NCI-H526 (cell line): ENCODE measurements around the gene PRDM11.

Experiments
- DNase-seq, 2 experiments: peaks; one replicate each; lab custom pipeline; 2025; lab: John Stamatoyannopoulos, UW

PRDM11 gene

DNA sequence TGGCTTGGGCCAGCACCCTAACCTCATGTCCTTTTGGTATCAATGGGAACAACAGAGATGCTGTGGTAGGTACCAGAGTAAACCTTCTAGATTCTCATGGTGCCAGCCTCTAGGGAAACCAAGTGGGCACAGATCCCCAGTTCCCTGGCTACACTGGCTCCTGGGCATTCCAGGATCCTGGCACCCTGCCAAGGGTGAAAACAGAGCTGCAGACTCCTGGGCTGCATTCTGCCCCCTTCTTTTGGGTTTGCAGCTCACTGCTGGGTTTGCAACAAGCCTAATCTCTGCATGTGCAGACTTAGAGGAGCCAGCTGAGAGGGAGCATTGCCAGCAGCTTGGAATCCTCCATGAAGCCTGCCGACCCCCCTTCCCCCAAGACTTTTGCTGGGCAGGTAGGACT is 30.6 kb downstream of the PRDM11 start:
- DNase-seq = peak in 1 of 2 experiments; percentile 11

DNA sequence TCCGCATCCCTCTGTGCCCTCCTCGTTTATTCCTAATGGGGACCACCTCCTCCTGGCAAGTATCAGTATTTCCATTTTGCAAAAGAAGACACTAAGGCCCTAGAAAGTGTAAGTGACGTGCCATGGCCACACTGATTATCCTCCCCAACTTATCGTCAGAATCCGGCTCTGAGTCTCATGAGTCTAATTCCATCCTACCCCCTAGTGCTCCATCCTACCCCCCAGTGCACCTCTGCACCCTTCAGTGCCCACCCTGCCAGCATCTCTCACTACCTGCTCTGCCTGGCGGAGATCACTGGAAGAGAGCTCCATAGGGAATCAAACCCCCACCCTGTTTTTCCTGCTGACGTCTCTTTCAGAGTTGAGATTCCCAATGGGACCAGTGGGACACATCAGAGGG is 31.8 kb downstream of the PRDM11 start:
- DNase-seq = no peak

DNA sequence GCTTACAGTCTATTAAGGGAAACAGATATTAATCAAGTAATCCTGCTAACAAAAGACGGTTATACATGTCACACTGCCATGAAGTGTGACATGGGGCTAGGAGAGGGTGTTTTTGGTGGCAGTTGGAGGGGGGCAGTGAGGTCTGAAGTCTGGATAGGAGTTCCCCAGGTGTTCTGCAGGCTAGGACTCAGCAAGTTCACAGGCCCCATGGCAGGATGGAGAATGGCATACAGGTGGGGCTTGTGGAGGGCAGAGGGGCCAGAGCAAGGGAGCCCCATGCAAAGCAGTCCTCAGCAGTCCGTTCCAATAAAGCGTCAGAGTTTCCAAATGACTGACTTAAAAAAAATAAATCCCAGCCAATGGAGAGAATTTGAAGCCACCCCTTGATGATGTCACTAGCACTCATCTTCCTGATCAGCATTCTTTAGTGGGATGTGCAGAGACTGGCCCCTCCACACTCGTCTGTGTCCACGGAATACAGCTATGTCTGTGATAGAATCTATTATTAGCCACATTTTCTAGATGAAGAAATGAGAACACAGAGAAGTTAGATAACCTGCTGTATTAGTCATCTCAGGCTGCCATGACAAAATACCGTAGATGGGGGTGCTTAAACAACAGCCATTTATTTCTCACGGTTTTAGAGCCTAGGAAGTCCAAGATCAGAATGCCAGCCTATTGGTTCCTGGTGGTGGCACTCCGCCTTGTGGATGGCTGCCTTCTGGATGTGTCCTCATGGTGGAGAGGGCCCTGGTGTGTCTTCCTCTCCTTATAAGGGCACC is 32.6 kb downstream of the PRDM11 start:
- peak in 1 of 2 experiments; percentile 27 for DNase-seq

DNA sequence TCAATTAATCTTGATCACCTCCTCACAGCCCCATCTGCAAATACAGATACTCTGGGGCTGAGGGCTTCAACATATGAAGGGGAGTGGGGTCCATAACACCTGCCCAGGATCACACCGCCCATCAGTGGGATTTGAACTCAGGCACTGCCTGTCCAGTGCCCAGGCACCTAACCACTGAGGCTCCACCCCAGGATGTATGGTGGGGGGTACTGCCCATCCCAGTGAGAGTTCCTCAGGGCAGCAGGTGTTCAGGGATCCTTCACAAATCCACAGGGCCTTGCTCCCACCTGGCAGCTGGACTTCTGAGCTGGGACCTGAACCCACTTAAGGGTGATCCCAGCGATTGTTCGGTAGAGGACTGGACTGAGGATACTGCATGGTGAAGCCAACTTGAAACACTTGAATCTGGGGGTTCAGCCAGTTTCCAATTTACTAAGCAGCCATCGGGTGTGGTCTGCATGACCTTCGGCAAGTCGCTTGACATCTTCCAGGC is 33.3 kb downstream of the PRDM11 start:
- peak in 1 of 2 experiments; percentile 61 for DNase-seq

DNA sequence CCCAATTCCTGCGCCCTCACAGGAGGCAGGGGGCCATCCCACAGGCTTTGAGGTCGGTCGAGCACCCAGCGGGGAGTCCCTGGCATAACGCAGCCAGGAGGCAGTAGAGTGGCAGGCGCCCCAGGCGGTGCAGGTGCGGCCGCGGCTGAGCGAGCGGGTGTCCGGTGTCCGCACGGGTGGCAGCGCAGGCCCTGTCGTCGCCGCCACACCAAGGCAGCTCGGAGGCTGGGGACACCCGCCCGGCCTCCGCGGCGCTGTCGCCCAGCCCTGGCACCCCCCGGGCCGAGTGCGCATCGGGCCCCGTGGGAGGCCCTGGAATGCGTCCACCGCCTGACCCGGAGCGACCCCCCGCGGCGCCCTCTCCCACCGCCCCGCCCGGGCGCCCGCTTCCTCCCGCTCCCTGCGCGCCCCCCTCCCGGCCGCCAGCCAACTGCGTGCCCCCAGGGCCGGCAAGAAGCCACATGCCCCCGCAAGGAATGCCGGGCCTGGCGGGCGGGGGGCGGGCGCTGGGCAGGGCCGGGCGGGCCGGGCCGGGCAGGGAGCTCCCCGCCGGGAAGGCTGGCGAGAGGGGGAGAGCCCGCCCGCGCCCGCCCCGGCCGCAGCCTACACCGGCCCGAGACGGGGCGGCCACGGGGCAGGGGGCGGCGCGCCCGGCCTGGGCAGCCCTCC is 33.9 kb downstream of the PRDM11 start:
- peak; percentile 16 to 90 for DNase-seq

DNA sequence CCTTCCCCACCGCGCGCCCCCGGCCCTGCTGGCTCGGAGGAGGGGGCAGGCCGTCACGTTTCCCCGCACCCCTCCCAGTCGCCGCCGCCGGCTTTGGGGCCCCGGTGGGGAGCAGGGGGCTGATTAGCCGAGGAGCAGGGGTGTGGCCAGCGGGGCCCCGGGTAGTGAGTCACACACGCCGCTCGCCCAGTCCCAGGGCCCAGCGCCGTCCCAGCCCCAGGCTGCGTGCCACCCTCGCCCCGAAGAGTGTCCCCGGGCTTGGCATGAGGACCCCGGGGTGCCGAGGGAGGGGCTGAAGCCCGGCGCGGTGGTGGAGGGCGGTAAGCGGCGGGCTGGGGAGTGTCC is 34.4 kb downstream of the PRDM11 start:
- peak in 1 of 2 experiments; percentile 81 for DNase-seq

DNA sequence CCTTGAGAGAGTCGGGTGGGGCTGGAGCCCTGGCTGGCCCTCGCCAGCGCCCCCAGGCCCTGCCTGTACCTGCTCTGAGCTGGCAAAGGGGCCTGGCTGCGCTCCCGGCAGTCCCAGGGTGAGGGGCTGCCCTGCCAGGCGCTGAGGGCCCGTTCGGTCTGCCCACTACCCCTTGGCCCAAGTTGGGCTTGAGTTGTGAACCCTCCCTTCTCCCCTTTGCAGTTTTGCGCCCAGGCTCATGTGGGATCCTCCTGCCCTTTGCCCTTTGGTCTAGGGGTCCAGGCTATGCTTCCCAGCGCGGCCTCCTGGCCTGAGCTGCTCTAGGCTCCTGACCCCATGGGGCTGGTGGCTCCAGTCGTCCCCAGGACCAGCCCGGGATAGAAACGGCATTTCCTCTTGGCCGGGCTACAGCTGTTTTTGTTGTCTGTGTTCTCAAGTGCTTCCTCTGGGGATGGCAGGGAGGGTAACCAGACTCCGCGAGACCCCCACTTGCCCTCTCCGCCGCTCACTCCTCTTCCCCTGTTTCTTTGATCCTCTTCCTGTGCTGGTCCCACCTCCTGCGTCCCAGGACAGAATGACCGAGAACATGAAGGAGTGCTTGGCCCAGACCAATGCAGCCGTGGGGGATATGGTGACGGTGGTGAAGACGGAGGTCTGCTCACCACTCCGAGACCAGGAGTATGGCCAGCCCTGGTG is 34.9 kb downstream of the PRDM11 start:
- DNase-seq = no peak

DNA sequence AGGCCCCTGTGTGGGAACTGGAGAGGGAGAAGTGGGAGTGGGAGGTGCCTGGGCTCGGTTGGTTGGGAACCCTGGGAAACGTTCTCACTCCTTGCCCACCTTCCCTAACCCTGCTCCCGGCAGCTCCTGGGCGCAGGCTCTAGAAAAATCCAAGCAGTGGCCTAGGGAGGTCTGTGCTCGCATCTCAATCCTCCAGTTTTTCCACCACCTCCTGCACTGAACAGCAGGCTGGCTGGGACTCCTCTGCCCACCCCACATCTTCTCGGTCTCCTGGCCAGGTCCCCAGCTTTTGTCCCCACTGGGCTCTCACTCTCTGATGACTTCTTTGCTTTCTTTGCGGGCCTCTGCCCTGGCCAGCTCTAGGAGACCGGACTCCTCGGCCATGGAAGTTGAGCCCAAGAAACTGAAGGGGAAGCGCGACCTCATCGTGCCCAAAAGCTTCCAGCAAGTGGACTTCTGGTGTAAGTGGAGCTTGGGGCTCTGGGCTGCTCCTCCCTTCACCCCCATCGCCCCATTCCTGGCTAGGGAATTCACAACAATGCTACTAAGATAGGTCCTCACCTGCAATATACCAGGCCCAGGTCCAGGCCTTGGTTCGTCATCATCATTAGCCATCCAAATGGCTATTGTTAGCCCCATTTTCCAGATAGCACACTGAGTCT is 35.6 kb downstream of the PRDM11 start:
- DNase-seq = no peak

DNA sequence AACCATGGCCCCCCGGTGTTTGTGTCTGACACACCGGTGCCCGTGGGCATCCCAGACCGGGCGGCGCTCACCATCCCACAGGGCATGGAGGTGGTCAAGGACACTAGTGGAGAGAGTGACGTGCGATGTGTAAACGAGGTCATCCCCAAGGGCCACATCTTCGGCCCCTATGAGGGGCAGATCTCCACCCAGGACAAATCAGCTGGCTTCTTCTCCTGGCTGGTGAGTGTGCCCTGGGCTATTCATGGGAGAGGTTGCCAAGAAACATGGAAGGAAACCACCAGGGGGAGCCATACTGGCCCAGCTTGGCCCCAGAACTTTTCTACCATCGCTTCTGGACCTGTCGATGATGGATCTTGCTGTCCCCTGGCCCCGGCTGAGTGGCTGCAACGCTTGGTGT is 36.5 kb downstream of the PRDM11 start:
- DNase-seq = peak in 1 of 2 experiments; percentile 63

DNA sequence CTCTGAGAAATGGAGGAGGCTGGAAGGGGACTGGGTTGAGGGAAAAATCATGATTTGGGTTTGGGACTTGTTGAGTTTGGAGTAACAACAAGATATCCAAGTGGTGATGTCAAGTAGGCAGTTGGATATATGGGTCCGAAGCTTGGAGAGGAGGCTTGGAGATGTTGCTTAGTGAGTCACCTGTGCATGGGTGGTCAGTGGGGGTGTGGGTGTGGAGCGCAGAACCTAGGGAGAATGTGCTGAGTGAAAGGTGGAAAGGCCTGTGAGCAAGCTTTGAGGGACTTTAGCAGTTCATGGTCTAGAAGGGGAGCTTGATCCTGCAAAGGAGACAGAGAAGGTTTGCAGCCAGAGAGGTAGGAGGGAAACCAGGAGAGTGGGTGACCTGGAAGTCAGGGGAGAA is 38.2 kb downstream of the PRDM11 start:
- no peak for DNase-seq

DNA sequence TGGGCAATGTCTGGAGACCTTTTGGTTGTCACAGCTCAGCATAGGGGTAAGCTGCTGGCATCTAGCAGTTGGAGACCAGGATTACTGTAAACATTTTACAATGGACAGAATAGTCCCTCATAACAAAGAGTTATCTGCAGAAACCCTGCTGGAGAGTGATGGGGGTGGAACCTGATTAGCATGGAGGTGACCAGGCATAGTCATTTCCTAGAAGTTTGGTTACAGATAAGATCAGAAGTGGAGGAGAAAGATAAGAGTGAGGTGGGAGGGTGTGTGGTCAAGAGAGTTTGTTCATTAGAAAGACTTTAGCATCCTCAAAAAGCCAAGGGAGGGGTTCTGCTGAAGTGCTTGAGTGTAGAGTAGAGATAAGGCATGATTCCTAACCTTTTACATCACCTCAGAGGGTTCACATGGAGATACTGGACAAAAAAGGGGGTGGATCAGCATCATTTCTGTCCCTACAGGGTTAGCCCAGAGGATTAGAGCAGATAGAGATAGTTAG is 38.8 kb downstream of the PRDM11 start:
- no peak for DNase-seq

DNA sequence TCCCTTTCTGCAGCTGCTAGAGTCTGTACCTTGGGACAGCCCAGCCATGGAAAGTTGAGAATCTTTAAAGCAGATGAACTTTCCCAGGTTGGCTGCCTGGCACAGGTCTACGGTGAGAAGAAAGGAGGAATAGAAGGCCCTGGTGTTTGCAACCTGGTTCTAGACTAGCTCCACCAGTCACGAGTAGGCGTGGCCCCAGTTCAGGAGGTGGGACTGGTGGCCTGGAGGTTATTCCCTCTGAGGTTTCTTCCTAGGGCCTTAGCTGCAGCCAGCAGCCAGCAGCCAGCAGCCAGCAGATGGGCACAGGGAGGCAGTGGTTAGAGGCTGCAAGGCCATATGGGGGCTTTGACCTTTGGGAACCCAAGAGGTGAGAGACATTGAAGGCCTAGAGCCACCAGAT is 40.9 kb downstream of the PRDM11 start:
- no peak for DNase-seq

DNA sequence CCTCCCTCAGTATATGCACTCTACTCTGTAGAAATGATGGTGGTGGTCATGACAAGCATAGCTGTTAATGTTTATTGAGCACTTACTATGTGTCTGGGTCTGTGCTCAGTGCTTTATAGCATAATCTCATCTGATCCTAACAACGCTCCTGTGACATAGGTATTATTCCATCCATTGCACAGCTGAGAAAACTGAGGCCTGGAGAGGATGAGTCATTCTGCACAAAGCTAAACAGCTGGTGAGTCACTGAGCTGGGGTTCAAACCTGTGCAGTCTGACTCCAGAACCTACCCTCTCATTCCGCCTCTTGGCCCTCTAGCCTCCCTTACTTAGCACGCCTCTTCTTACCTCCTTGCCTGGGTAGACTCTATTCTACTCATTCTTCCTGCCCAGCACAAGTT is 41.7 kb downstream of the PRDM11 start:
- DNase-seq = no peak

DNA sequence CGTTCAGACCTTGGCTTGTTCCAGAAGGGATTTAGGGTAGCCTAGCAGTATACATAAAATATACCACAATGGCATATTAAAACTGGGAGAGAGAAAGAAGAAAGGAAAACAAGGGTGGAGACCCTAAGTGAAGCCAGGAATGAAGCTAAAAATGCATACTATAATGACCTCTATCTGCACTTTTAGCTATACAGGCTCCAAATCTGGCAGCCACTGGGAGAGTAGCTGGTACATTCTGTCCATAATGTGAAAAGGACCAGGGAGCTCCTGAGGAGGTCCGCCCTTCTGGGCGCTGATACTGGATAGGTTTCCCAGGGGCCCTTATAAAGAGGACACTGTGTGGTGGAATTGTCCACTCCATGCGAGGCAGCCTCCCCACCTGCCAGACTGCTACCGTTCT is 42.8 kb downstream of the PRDM11 start:
- no peak for DNase-seq

DNA sequence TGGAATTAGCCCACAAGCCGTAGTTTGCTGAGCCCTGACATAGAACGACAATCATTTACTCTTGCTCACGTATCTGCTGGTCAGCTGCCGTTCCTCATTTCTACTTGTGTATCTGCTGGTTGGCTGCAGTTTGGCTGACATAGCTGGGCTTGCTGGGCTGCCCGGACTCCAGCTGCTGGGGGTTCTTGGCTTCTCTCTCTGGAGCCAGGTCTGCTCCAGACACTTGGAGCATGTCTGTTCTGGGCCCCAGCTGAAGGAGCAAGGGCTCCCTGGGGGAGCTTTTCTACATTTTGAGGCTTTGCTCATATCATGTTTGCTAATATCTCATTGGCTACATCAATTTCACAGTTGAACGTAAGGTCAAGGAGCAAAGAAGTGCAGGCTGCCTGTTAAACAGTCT is 47.3 kb downstream of the PRDM11 start:
- no peak for DNase-seq

DNA sequence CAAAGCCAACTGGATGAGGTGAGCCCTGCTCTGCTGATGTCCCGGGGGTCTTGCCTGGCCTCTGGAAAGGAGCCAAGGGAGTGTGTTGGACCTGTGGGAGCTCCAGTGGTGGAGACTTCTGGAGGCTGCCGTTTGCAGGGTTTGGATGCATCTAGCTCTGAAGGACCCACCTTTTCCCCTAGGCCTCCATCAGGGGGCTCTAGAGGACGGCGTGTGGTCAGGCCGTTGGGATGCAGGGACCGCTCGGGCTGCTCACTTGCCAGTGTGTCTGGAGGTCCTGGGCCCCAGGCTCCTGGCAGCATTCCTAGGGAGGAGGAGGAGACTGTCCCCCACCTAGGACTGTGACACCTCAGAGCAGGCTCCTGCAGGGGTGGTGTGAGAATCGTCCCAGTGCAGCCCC is 58.3 kb downstream of the PRDM11 start:
- DNase-seq = peak in 1 of 2 experiments; percentile 37

DNA sequence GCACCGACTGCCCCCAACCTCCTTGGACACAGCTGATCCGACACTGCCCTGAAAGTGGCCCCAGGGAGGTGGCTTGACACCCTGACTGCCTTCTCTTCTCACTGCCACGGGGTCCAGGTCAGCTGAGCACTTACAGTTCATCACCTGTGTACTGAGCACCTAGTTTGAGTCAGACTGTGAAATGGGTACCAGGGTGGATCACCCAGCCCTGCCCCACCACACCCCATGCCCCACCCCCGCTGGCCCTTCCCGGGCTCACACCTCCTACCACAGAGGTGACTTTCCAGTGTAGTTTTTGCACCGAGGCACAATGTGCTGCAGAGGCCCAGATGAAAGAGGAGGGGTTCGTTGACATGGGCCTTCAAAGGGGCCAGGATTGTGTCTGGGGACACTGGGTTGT is 59.5 kb downstream of the PRDM11 start:
- DNase-seq = no peak

DNA sequence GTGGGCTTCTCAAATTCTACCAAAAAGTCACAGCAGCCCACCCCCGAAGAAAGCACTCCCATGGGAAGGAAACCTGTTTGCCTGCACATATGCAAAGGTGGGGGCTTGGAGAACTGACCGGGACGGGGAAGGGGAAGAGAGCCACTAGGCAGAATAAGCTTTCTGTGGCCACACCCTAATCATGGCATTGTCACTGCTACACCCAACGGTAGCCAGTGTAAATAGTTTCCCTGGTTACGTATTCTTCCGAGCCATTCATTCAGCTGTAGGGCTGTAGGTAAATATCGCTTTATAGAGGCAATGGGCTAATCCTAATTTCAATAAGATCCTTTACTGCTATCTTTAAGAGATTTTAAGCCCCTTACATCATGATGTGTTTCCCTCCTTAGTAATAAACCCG is 61.7 kb downstream of the PRDM11 start:
- peak; percentile 70 to 84 for DNase-seq

DNA sequence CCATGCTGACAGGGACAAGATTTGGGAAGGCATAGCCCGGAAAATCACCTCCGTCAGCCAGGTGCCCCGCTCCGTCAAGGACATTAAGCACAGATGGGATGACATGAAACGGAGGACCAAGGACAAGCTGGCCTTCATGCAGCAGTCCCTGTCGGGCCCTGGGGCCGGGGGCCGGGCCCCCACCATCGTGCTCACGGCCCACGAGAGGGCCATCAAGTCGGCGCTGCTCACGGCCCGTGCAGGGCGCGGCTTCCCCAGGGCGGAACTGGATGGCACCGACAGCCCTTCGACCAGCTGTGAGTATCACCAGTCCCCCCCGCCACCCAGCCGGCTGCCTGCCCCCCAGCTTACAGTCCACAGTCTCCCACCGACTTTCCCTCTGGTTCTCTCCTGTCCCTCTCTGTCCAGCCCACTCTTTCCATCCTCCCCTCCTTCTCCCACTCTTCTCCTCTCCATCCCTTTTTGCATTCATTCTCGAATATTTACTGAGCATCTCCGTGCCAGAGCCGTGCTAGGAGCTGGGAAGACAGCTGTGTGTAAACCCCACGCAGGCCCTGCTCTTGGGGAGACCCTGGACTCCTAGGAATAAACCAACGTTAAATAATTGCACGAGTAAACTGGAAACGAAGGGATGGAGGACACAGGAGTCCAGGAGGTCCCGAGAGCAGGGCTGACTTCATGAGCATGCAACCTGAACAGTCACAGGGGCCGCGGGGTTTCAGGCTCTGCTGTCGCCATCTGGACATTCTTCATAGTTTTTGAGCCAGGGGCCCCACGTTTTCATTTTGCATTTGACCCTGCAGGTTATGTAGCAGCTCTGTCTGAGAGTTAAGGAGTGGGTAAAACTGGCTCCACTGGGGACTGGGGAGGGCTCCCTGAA is 62.8 kb downstream of the PRDM11 start:
- DNase-seq = no peak

DNA sequence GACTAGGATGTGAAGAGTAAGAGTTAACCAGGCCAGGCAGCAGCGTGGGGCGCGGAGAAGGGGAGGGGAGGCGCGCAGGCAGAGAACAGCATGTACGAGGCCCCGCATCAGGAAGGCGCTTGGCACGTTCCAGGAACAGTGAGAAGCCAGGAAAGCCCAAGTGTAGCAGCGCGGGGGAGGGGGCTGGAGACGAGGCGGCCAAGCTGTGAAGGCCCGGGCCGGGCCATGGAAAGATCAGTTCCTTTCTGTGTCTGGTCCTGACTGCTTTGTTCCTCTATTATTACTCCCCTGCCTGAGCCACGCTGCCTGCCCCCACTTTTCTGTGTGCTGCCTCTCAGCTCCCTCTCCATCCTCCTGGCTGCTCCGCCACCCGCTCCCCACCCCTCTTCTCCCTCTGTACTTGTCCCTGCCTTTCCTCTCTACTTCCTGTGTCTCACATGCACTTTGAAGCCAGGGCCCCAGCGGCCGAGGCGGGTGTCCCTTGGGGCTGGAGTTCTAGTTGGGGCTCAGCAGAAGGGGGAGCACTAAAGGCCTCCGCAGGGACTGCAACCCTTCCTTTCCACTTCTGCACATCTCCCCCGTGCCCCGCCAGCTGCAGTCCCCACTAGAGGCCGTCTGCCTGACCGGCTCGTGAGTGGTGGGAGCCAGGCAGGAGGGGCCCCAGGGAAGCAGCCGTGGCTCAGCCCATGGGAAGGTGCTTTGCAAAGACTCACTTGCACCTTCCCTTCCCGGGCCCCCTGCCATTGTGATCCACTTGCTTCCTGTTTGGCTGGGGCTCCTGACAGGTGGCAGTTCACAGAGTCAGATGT is 63.7 kb downstream of the PRDM11 start:
- DNase-seq = peak in 1 of 2 experiments; percentile 72
